Kidney epithelial cell (primary cell): ENCODE measurements around the gene RAPGEF4. TPM values are rescaled to one million over a fixed set of nuclear protein-coding genes. Genes with fewer than 3 reads are reported as not detected.

Experiments
- DNase-seq: peaks from one replicate; pipeline ENCODE4 v3.0.0-alpha.2; 2010; ENCODE audit warnings: low read depth
- H3K27me3 ChIP-seq: 2 replicates; pipeline ENCODE4 v1.6.0; 2011; ENCODE audit warnings: low read length; ENCODE audit not compliant: control insufficient read depth, insufficient read depth
- H3K36me3 ChIP-seq: 2 replicates; pipeline ENCODE4 v1.5.1; 2011; ENCODE audit warnings: low read length; ENCODE audit not compliant: control insufficient read depth, insufficient read depth
- H3K4me3 ChIP-seq: 2 replicates; pipeline ENCODE4 v1.5.1; 2011; ENCODE audit warnings: low read depth, mild to moderate bottlenecking, control low read depth, low read length
- total RNA-seq: library from RNA; depleted of rRNA; stranded (reverse); fragments of >200 nt; gene quantifications from 2 replicates; pipeline ENCODE4 v1.2.3, GENCODE V29; 2015
- TF ChIP-seq, protein P1 (sequence below): IDR thresholded peaks from 2 replicates; pipeline ENCODE4 v1.5.1; 2011; ENCODE audit warnings: mild to moderate bottlenecking, moderate library complexity, low read length, control low read depth, inconsistent platforms; ENCODE audit not compliant: insufficient read depth, poor library complexity, severe bottlenecking

Gene RAPGEF4
- total RNA-seq, 1 donor from 2014 or later: 0.71 TPM

DNA sequence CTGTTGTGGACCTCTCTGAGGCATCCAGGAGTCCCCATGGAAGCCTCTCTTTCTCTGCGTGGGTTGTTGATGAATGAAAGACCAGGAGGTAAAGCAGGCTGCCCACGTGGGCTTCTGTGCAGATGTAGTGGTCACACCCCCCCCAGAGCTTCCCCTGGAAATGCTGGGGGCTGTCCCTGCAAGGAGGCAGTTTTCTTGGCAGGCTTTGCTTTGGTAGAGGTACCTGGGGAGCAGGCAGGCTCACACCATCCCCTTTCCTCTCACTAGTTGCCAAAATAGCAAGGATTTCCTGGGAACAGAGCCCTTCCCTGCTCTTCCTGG lies 242.4 kb downstream of the RAPGEF4 start:
- Histone ChIP-seq H3K36me3 (no peaks in the 10 kb centered on the region), H3K27me3 (no peaks in the 10 kb centered on the region), H3K4me3 (no peak overlapping the region)
- DNase-seq: no peak
- TF ChIP-seq, protein P1, sequence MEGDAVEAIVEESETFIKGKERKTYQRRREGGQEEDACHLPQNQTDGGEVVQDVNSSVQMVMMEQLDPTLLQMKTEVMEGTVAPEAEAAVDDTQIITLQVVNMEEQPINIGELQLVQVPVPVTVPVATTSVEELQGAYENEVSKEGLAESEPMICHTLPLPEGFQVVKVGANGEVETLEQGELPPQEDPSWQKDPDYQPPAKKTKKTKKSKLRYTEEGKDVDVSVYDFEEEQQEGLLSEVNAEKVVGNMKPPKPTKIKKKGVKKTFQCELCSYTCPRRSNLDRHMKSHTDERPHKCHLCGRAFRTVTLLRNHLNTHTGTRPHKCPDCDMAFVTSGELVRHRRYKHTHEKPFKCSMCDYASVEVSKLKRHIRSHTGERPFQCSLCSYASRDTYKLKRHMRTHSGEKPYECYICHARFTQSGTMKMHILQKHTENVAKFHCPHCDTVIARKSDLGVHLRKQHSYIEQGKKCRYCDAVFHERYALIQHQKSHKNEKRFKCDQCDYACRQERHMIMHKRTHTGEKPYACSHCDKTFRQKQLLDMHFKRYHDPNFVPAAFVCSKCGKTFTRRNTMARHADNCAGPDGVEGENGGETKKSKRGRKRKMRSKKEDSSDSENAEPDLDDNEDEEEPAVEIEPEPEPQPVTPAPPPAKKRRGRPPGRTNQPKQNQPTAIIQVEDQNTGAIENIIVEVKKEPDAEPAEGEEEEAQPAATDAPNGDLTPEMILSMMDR: no peak

DNA sequence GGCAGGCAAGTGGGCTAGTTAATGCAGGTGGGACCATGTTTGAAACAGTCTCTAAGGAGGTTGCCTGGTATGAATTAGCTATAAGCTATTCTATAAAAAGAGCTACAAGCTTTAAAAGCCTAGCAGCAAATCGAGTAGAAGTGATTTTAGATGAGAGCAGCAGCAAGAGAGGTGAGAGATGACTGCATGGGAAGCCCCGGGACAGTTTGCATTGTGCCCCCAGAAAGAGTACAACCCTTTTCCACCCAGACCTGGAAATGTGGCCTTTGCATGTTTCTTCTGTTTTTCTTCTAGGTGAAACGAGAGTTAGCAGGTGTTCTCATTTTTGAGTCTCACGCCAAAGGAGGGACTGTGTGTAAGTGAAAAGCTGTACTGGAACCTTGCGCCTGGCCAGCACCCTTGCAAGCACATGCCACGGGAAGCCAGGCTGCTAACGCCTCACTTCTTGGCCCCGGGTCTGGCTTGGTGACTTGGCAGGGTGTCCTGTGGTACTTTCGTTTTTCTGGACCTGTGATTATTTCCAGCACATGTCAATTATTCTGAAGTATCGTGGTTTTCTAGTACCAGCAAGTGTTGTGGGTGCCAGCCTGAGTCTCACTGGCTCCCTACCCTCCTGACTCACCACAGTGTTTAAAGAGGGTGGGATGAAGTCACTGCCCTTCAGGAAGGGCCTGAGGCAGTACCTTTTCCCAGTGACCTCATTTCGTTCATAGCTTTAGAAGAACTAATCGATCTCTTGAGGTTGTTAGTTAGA lies 249.7 kb downstream of the RAPGEF4 start:
- Histone ChIP-seq H3K27me3 (no peaks in the 10 kb centered on the region), H3K36me3 (no peaks in the 10 kb centered on the region), H3K4me3 (no peak overlapping the region)
- DNase-seq: peak; percentile 61
- TF ChIP-seq, protein P1: no peak

DNA sequence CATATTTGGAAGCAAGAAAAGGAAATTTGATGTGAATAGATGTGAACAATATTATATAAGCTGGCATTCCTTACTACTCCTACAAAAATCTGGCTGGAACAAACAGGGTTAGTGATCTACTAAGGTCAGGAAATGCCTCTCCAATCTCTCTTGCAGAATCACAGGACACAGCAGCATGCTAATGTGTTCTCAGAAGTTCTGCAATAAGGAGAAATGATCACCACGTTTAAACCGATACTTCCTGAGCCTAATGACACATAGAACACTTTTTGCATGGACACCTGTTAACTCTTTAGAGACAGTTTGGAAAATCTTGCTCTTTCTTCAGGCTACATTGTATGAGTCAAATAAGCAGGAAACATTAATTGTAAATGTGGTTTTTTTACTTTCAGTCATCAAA lies 250.4 kb downstream of the RAPGEF4 start:
- H3K27me3 ChIP-seq: no peaks in the 10 kb centered on the region
- no peaks in the 10 kb centered on the region for H3K36me3 ChIP-seq
- H3K4me3 ChIP-seq: no peak overlapping the region
- DNase-seq: no peak
- TF ChIP-seq, protein P1: no peak

DNA sequence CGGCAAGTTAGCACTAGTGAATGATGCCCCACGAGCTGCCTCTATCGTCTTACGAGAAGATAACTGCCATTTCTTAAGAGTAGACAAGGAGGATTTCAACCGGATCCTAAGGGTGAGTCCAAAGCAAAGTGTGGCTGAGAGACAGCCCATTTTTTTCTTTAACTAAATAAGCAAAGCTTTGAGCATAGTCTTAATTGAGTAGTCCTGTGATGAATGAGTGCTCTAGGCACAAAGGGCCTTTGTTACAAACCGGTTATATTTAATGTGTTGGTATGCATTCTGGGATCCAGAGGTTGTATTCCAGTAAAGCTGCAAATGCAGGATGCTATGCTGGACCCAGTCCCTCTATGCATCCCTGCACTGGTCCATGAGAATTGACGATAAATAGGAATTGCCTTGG lies 253.1 kb downstream of the RAPGEF4 start:
- Histone ChIP-seq H3K36me3 (no peaks in the 10 kb centered on the region), H3K27me3 (no peaks in the 10 kb centered on the region), H3K4me3 (no peak overlapping the region)
- TF ChIP-seq, protein P1: no peak
- DNase-seq: no peak

DNA sequence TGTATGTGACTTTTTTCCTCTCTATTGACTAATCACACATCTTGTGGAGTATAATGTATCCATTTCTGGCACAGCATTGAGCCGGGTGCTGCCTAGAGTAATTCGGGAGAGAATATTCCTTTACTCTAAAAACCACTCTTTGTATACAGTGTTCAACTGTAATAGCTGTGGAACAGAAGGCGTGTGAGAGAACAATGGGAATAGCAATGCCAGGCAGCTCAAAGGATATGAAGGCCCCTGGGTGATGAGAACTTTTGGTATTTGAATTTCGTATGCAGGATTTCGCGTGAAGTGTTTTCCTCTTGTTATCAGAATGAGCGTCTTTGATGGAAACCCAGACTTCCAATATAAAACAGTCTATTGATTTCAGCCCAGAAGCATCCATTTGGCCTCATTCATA lies 255.4 kb downstream of the RAPGEF4 start:
- Histone ChIP-seq H3K36me3 (no peaks in the 10 kb centered on the region), H3K27me3 (no peaks in the 10 kb centered on the region), H3K4me3 (no peak overlapping the region)
- DNase-seq: no peak
- TF ChIP-seq, protein P1: no peak

DNA sequence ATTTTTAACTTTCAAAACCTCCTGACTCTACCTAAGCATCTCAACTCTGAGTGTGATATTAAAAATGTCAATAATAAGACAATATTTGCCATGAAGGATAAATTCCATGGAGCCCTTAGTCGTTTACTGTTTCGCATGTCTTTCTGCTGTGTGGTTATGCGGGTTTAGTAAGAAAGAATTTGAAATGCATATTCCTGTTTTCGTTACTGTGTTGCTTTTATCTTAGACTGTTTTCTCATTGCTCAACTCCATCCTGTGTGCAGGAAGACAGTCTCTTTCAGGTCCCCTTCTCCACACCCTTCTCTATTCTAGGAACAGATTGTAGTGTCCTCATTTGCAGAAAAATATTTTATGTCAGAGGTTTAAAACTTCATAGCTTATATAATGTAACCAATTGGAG lies 257.5 kb downstream of the RAPGEF4 start:
- H3K36me3 ChIP-seq: no peaks in the 10 kb centered on the region
- TF ChIP-seq, protein P1: no peak
- DNase-seq: no peak
- no peak overlapping the region for H3K4me3 ChIP-seq
- no peaks in the 10 kb centered on the region for H3K27me3 ChIP-seq
